ENCODE measurements around the gene HIGD2A. TPM values are rescaled to one million over a fixed set of nuclear protein-coding genes. Genes with fewer than 3 reads are reported as not detected.

Gene HIGD2A
- total and polyA plus RNA-seq, 2 experiments from 2014 or later = 67.7 to 194 TPM

DNA sequence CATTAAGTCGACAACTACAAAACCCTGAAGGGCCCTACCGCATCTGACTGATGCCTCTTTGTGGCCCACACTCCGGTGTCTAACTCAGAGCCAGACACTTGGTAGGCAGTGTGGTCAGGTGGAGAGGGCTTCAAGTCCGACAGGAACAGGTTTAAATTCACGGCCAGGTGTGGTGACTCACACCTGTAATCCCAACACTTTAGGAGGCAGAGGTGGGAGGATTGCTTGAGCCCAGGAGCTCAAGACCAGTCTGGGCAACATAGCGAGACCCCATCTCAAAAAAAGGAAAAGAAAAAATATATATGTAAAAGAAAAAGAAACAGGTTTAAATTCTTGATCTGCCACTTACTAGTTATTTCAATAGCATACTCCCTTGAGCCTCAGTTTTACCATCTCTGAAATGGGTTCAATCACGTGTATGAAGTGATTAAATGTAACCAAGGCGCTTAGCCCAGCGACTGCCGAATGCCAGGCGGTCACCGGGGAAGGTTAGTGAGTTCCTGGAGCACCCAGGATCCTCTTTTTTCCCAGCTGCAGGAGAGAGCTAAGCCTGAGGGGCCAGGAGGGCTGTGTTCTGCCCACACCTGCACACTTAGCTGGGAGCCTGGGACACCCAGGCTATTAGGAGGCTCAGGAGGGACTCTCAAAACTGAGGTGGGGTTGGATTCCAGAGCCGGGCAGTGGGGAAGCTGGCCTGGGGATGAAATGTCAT, 26.8 kb downstream of the HIGD2A start (continued):
- TF ChIP-seq, protein P1, sequence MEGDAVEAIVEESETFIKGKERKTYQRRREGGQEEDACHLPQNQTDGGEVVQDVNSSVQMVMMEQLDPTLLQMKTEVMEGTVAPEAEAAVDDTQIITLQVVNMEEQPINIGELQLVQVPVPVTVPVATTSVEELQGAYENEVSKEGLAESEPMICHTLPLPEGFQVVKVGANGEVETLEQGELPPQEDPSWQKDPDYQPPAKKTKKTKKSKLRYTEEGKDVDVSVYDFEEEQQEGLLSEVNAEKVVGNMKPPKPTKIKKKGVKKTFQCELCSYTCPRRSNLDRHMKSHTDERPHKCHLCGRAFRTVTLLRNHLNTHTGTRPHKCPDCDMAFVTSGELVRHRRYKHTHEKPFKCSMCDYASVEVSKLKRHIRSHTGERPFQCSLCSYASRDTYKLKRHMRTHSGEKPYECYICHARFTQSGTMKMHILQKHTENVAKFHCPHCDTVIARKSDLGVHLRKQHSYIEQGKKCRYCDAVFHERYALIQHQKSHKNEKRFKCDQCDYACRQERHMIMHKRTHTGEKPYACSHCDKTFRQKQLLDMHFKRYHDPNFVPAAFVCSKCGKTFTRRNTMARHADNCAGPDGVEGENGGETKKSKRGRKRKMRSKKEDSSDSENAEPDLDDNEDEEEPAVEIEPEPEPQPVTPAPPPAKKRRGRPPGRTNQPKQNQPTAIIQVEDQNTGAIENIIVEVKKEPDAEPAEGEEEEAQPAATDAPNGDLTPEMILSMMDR (conservative IDR thresholded peaks at IDR 0.05; ENCODE audit: low read depth in 2 of 2) = no peak
- no peak for TF ChIP-seq EZH2 (IDR thresholded peaks at IDR 0.05; ENCODE audit: low read depth, unreplicated experiment)
- TF ChIP-seq JUNB (IDR thresholded peaks at IDR 0.05; ENCODE audit: unreplicated experiment) = no peak
- no peak for TF ChIP-seq ZNF331 (CRISPR knock-in tag; IDR thresholded peaks at IDR 0.05; ENCODE audit: low read depth)

DNA sequence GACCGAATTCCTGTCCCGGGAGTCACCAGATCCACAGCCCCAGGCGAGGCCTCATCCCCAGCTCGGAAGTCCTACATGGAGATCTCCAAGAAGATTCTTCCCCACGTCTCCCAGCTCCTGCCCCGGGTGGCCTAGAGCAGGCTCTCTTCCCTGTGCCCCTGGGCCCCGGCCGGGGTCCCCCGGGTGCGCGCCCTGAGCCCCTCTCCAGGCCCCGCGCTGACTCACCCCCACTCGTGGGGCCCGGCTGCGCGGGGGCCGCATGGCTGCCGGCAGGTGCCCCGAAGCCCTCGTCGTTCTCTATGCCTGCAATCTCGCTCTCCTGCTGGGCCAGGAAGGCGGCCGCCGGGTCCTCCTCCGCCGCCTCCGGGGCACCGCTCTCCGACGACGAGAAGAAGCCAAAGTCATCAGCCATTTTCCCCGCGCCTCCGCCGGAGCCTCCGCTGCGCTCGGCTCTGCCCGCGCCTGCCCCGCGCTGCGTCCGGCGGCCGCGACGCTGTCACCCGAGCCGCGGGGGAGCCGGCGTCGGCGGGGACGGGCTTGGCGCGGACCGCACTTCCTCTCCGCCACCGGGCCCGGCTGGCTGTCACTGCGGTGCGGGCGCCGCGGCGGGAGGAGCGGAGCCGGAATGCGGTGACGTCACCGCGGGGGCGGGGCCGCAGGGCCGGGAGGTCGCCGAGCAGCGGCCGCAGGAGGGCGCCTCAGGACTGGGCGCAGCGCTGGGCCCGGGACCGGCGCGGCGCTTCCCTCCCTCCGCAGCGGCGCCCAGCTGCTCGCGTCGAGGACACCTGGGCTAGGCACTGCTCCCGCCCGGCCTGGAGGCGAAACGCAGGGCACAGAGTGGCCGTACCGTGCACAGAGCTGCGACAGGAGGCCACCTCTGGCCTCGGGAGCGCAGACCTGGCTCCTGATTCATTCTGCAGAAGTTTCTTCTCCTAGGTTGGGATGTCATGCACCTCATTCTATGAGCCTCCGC, 27.7 kb downstream of the HIGD2A start, which contains the start of gene CLTB:
CLTB (minus strand) TSS at position 588 of the 973 bp plus-strand sequence; CDS start at position 412, 176 bp downstream.
- Histone ChIP-seq H3K4me3 (peak within 1 kb of the TSS; percentile 85), H4K20me1 (replicated peaks; ENCODE audit: insufficient read depth) (peaks cover 7% of the 10 kb centered on the region), H3F3A (replicated peaks; ENCODE audit: low read depth) (0 out of 2 replicates have a peak, but pooled peaks cover 4% of the 10 kb centered on the region), H3K27me3 (ENCODE audit: insufficient read depth) (peaks cover 29% of the 10 kb centered on the region), H3K27ac (ENCODE audit: low read depth) (no peak within 1 kb of the TSS), H3K36me3 (ENCODE audit: insufficient read depth) (0 out of 2 replicates have a peak, but pooled peaks cover 3% of the 10 kb centered on the region), H3K79me2 (replicated peaks; ENCODE audit: insufficient read depth) (no peaks in the 10 kb centered on the region), H3K4me1 (ENCODE audit: insufficient read depth) (0 out of 2 replicates have a peak, but pooled peaks cover 3% of the 10 kb centered on the region), H3K9me2 (ENCODE audit: insufficient read depth) (0 out of 2 replicates have a peak, but pooled peaks cover 2% of the 10 kb centered on the region), H3K4me2 (peak within 1 kb of the TSS; percentile 92), H2AFZ (peak within 1 kb of the TSS; percentile 99)
- H3K27me3 Mint-ChIP-seq (ENCODE audit: insufficient read depth, low read depth, poor library complexity) = peaks cover 14% of the 10 kb centered on the region
- H3K36me3 Mint-ChIP-seq (ENCODE audit: low read depth) = peaks cover 9% of the 10 kb centered on the region
- DNase-seq (ENCODE audit: low spot score) = peak; percentile 93
- TF ChIP-seq JUNB (IDR thresholded peaks at IDR 0.05; ENCODE audit: unreplicated experiment) (no peak), EZH2 (IDR thresholded peaks at IDR 0.05; ENCODE audit: low read depth, unreplicated experiment) (no peak), EZH2phosphoT487 (IDR thresholded peaks at IDR 0.05; ENCODE audit: unreplicated experiment) (no peak), CREB1 (CRISPR knock-in tag; IDR thresholded peaks at IDR 0.05; ENCODE audit: low read depth) (peak; percentile 97), POLR2AphosphoS5 (IDR thresholded peaks at IDR 0.05; ENCODE audit: low read depth) (0 out of 2 replicates have a peak, but pooled peaks have one; percentile 27)
- TF ChIP-seq, protein P1 (conservative IDR thresholded peaks at IDR 0.05; ENCODE audit: low read depth in 2 of 2) = peak in 1 of 2 experiments; percentile 78
- H3K27ac Mint-ChIP-seq = no peak within 1 kb of the TSS
- peak; percentile 97 for ATAC-seq
- peaks cover 28% of the 10 kb centered on the region for H3K9me3 Mint-ChIP-seq
- H3K4me1 Mint-ChIP-seq = 0 out of 3 replicates have a peak, but pooled peaks cover 3% of the 10 kb centered on the region
- peak within 1 kb of the TSS; percentile 67 for H3K4me3 Mint-ChIP-seq

All from GM23338 (cell line).